Measurements from ENCODE around the gene MLXIP. TPM values are rescaled to one million over a fixed set of nuclear protein-coding genes. Genes with fewer than 3 reads are reported as not detected.

Gene MLXIP
- total and polyA plus RNA-seq, 2 of the 8 experiments (the other 6 are each of a cell fraction or from before 2014, with no cell fraction given) = 5.5 to 40.5 TPM

GRCh38 chr12:122029620-122030423 lies 48.7 kb upstream of the MLXIP start (continued):
- no peak for TF ChIP-seq CTBP2 (IDR thresholded peaks at IDR 0.05; ENCODE audit: borderline replicate concordance, insufficient read depth, insufficient read length, low read length)
- no peak for TF ChIP-seq POU5F1 (IDR thresholded peaks at IDR 0.05; ENCODE audit: low read depth, low read length)
- no peak for TF ChIP-seq MAFK (IDR thresholded peaks at IDR 0.05; ENCODE audit: low read depth, low read length)
- no peak for TF ChIP-seq YY1 (IDR thresholded peaks at IDR 0.05; ENCODE audit: low read depth, low read length)
- TF ChIP-seq NRF1 (IDR thresholded peaks at IDR 0.05; ENCODE audit: low read depth, low read length) = no peak
- TF ChIP-seq POLR2AphosphoS5 (IDR thresholded peaks at IDR 0.05; ENCODE audit: low read depth, low read length) = no peak
- no peak for TF ChIP-seq SRF (IDR thresholded peaks at IDR 0.05; ENCODE audit: low read depth, low read length)
- no peak for TF ChIP-seq CBX8 (IDR thresholded peaks at IDR 0.05; ENCODE audit: borderline replicate concordance, low read depth, low read length)
- no peak for TF ChIP-seq TAF7 (optimal IDR thresholded peaks at IDR 0.05; ENCODE audit: borderline replicate concordance, low read depth, low read length)
- no peak for TF ChIP-seq HDAC6 (IDR thresholded peaks at IDR 0.05; ENCODE audit: low read depth, low read length)
- TF ChIP-seq NANOG (IDR thresholded peaks at IDR 0.05; ENCODE audit: insufficient read depth, low read depth, low read length, poor library complexity, severe bottlenecking) = no peak
- TF ChIP-seq TCF12 (IDR thresholded peaks at IDR 0.05; ENCODE audit: low read depth, low read length) = no peak
